ENCODE results near the gene SS18L1.

The SS18L1 gene

DNA sequence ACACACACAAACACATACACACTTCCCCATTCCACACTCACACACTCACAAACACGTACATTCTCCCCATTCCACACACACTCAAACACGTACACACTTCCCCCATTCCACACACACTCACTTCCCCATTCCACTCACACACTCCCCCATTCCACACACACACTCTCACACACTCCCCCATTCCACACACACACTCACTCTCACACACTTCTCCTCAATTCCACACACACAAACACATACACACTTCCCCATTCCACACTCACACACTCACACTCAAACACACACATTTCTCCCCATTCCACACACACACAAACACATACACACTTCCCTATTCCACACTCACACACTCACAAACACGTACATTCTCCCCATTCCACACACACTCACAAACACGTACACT lies 86.1 kb downstream of the SS18L1 start:
- no peak overlapping the region for H3K4me3 ChIP-seq (ENCODE audit: low read depth, low read length)
- TF ChIP-seq, protein P1, sequence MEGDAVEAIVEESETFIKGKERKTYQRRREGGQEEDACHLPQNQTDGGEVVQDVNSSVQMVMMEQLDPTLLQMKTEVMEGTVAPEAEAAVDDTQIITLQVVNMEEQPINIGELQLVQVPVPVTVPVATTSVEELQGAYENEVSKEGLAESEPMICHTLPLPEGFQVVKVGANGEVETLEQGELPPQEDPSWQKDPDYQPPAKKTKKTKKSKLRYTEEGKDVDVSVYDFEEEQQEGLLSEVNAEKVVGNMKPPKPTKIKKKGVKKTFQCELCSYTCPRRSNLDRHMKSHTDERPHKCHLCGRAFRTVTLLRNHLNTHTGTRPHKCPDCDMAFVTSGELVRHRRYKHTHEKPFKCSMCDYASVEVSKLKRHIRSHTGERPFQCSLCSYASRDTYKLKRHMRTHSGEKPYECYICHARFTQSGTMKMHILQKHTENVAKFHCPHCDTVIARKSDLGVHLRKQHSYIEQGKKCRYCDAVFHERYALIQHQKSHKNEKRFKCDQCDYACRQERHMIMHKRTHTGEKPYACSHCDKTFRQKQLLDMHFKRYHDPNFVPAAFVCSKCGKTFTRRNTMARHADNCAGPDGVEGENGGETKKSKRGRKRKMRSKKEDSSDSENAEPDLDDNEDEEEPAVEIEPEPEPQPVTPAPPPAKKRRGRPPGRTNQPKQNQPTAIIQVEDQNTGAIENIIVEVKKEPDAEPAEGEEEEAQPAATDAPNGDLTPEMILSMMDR (IDR thresholded peaks at IDR 0.05; ENCODE audit: borderline replicate concordance, insufficient read depth, low read depth, low read length), result no peak

DNA sequence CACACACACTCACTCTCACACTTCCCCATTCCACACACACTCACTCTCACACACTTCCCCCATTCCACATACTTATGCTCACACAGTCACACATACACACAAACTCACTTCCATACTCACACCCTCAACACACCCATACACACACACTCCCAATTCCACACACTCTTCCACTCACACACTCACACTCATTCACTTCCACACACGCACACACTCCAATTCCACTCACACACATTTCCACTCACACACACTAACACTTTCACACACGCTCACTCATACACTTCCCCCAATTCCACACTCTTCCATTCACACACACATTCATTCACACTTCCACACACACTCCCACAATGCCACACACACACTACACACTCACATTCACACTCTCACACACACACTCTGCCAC lies 86.7 kb downstream of the SS18L1 start:
- TF ChIP-seq, protein P1 (IDR thresholded peaks at IDR 0.05; ENCODE audit: borderline replicate concordance, insufficient read depth, low read depth, low read length), result no peak
- no peak overlapping the region for H3K4me3 ChIP-seq (ENCODE audit: low read depth, low read length)

DNA sequence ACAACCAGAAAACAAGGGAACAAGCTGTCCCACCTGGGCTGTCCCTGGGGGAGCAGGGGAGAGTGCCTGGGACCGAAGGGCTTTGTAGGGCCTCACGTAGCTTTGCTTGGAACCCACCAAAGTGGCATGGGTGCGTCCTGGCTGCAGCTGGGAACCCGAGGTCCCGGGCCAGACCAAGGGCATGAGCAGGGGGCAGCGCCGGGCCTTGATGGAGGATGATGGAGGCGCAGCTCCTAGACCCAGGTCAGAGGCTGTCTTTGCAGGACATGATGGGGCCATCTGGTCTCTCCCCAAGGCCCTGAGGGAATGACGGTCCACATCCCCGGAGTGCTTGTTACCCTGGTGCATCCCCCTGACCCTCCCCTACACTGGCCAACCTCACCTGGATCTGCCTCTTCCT lies 87.1 kb downstream of the SS18L1 start:
- TF ChIP-seq, protein P1 (IDR thresholded peaks at IDR 0.05; ENCODE audit: borderline replicate concordance, insufficient read depth, low read depth, low read length), result no peak
- H3K4me3 ChIP-seq (ENCODE audit: low read depth, low read length), result no peak overlapping the region

DNA sequence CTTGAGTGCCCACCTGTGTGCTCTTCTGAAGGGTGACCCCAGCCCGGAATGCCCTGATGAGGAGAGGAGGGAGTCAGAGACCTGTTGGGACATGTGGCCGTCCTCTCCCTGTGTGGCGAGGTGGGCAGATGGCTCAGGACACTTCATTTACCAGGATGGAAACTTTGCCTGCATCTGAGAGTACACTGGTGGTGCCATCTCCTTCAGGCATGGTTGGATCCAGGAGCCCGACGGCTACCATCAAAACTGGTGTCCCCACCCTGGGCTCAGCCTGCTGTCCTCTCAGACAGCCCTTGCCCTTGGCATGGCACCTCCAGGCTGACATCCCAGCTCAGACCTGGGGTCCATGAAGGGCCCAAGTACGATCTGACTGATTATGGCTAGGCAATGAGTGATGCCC lies 87.7 kb downstream of the SS18L1 start:
- TF ChIP-seq, protein P1 (IDR thresholded peaks at IDR 0.05; ENCODE audit: borderline replicate concordance, insufficient read depth, low read depth, low read length), result no peak

More for the DNA sequence above, 87.7 kb downstream of the SS18L1 start:
- no peak overlapping the region for H3K4me3 ChIP-seq (ENCODE audit: low read depth, low read length)

Measured in GM12875 (cell line).